HFF-Myc (cell line): ENCODE results near the gene AHNAK.
"Not testable (repeated sequence)": the region's sequence is repeated elsewhere in the genome, so short reads cannot be mapped to it uniquely, and the experiment has no call there.

Source experiments
- DNase-seq: peaks from one replicate; pipeline ENCODE4 v3.0.0-alpha.2; 2011; ENCODE audit warnings: low read depth; ENCODE audit errors: extremely low read depth
- H3K4me3 ChIP-seq: replicated peaks from 2 replicates; pipeline ENCODE4 v1.5.1; 2011; ENCODE audit warnings: low read depth, mild to moderate bottlenecking, control low read depth, low read length
- TF ChIP-seq, protein P1 (sequence below): IDR thresholded peaks from 2 replicates; pipeline ENCODE4 v1.5.1; 2012; ENCODE audit warnings: mild to moderate bottlenecking, low read depth, low read length, control low read depth; ENCODE audit errors: missing control alignments

The AHNAK gene

DNA sequence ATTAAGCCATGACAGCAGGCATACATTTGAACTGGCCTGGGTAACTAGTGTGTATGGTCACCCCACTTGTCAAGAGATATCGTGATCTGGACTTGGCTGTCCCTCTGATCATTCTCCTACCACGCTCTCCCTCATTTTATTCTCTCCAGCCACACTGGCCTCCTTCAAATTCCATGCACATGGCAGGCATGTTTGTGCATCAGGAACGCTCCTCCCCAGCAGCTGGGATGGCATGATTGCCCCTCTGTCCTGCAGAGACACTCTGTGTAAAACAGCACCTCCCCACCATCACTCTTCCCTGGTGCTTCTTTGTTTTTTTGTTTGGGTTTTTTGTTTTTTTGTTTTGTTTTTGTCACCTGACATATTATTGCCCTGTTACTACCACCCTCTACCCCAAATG is 159.2 kb downstream of the AHNAK start:
- no peak overlapping the region for H3K4me3 ChIP-seq
- TF ChIP-seq, protein P1, sequence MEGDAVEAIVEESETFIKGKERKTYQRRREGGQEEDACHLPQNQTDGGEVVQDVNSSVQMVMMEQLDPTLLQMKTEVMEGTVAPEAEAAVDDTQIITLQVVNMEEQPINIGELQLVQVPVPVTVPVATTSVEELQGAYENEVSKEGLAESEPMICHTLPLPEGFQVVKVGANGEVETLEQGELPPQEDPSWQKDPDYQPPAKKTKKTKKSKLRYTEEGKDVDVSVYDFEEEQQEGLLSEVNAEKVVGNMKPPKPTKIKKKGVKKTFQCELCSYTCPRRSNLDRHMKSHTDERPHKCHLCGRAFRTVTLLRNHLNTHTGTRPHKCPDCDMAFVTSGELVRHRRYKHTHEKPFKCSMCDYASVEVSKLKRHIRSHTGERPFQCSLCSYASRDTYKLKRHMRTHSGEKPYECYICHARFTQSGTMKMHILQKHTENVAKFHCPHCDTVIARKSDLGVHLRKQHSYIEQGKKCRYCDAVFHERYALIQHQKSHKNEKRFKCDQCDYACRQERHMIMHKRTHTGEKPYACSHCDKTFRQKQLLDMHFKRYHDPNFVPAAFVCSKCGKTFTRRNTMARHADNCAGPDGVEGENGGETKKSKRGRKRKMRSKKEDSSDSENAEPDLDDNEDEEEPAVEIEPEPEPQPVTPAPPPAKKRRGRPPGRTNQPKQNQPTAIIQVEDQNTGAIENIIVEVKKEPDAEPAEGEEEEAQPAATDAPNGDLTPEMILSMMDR, result no peak
- DNase-seq, result no peak

DNA sequence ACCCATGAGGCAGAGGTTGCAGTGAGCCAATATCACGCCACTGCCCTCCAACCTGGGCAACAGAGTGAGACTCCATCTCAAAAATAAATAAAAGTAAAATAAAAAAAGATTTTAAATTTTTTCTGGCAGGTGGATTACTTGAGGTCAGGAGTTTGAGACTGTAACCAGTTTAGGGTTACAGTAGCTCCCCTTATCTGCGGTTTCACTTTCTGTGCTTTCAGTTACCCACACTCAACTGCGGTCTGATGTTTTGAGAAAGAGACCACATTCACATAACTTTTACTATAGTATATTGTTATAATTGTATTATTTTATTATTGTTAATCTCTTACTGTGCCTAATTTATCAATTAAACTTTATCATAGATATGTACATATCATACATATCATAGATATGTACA is 160.5 kb downstream of the AHNAK start:
- H3K4me3 ChIP-seq, DNase-seq: not testable (repeated sequence)

DNA sequence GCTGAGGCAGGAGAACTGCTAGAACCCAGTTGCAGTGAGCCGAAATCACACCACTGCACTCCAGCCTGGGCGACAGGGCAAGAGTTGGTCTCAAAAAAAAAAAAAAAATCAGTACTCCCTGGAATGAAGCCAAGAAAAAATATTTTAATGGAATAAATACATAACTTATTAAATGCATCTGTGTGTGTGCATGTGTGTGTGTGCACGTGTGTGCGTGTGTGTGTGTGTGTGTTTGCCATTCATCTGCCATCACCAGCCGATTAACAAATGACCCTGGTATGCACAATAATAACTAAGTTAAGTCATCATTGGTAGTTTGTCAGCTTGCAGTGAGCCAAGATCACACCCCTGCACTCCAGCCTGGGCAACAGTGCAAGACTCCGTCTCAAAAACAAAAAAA is 162.8 kb downstream of the AHNAK start:
- TF ChIP-seq, protein P1, result no peak
- H3K4me3 ChIP-seq, result no peak overlapping the region

More for the DNA sequence above, 162.8 kb downstream of the AHNAK start:
- no peak for DNase-seq
